Activated CD4-positive, CD25-positive, alpha-beta regulatory T cell (primary cell): ENCODE results near the gene GPR82.
"Not testable (repeated sequence)": the region's sequence is repeated elsewhere in the genome, so short reads cannot be mapped to it uniquely, and the experiment has no call there.

Experiments
- DNase-seq, 4 experiments: peaks; one replicate each; lab custom pipeline; 2025; lab: John Stamatoyannopoulos, UW

The GPR82 gene, protein sequence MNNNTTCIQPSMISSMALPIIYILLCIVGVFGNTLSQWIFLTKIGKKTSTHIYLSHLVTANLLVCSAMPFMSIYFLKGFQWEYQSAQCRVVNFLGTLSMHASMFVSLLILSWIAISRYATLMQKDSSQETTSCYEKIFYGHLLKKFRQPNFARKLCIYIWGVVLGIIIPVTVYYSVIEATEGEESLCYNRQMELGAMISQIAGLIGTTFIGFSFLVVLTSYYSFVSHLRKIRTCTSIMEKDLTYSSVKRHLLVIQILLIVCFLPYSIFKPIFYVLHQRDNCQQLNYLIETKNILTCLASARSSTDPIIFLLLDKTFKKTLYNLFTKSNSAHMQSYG

DNA sequence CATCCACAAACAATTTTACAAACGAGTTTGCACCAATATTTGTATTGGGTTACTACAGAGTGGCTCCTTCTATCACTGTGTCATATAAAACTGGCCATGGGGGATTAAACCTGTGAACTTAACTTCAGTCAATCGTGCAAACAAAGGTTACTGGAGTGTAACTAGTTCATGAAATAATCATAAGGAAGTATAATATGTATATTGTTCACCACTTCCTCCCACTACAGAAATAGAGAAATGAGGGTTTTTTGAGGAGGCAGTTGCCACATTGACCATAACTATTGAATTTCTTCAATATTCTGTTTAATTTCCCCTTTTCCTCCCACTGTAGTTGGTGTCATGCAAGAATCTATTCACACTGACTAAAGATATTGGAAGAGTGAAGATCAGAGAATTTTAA is at the start of gene GPR82:
Gene GPR82, plus strand, starts transcription at position 356 of the 400 bp plus-strand sequence. CDS start 2,846 bp downstream, outside the sequence.
- DNase-seq, result no peak

DNA sequence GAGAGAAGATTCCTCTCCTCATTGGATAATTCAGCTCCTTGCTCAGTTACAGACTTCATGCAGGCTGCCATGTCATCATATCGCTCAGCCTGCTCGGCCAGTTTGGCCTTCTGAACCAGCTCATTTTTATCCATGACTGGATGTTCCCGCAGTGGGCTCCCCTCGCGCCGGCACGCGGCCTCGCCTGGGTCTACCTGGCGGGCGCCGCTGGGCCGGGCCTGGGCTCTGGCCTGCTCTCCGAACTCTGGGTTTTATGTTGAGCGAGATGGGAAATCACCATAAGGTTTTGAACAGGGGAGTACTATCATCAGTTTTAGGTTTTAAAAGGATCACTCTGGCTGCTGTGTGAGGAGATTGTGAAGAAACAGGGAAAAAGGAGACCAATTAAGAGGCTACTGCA is 47.6 kb upstream of the GPR82 start:
- DNase-seq, result not testable (repeated sequence)

DNA sequence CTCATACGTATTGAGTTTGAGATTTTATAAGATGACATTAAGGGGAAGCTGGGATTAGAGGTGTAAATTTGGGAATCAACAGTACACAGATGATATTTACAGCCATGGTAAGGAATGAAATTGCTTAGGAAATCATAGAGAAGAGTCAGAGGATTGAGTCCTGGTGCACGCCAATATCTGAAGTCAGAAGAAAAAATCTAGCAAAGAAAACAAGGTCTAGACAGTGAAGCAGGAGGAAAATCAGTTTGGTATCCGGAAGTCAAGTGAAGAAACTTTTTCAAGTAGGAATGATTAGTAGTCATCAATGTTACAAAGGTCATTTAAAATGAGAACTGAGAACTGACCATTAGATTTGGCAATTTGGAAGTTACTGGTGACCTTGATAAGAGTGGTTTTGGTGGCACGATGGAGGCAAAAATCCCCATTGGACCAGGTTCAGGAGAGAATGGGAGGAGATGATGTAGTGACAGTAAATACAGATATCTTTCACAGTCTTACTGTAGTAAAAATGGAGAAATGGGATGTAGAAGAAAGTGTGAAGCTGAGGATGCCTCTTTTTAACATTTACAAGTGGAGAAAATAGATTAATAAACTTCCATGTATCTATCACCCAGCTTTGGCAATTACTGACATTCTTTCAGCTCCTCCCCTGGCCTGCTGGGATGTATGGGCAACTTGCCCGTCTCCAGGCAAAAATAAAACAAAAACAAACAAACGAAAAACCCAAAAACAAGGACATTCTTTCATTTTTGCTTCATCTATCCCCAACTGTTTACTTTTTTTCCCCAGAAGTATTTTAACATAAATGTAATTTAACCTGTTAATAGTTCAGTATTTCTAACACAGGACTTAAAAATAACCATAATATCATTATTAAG is 46.6 kb upstream of the GPR82 start:
- no peak for DNase-seq

DNA sequence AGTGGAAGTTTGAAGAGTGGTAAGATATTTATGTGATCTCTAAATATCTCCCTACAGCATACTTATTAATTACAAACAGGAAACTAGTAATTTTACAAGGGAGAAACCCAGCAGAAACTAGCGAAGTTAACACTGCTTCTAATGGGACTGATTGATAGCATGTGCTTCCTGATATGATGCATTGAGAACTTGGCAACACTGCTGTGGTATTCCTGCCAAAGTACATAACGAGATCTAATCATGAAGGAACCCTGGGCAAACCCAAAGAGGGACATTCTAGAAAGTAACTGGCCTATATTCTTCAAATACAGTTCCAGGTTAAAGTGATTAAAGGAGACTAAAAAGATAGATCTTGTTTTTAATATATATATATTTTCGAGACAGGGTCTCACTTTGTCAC is 39.8 kb upstream of the GPR82 start:
- DNase-seq, result no peak

DNA sequence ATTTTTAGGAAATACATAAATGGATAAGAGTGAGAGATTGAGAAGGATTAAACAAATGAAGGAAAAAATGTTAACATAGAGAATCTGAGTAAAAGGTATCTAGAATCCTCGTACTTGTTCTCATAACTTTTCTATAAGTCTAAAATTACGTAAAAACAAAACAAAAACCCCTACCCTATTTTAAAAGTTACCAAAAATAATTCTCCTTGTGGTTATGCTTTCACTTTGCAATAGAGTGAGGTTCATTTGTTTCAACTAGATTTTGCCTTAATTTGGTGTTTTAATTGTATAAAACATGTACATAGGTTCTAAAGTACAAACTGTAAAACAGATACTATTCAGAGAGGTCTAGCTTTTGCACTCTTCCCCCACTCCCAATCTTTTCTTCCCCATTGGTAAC is 39.0 kb upstream of the GPR82 start:
- DNase-seq, result no peak

DNA sequence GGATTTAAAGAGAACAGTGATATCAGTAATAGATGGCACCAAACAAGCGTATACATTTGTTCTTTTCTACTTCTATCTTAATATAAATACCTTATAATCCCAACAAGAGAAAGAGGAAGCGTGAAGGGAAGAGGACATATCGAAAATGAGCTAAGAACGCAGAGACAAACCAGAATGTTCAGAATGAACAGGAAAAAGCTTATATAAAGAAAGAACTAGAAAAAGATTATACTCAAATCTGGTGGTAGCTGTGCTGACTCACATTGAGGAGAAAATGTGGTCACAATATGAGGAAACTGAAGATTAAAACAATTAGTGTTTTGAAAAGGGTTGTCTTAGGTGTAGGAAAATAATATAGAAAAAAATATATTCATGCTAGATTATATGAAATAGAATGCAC is 37.2 kb upstream of the GPR82 start:
- no peak for DNase-seq

DNA sequence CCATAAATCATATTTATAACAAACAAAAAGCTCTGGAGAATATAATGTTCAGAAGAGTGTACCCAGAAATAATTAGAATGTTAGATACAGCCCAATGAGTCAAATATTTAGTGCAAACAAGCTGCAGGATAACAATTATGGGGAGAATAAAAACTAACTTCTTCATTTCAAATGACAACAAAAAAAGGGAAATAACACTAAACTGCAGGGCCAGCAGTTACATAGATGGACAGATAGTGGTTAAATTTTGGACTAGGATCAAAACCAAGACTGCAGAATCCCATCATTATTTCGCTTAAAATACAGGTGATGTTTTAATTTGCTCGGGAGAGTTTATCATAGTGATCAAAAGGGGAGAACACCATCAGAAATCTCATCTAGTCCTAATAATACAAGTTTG is 35.8 kb upstream of the GPR82 start:
- no peak for DNase-seq

DNA sequence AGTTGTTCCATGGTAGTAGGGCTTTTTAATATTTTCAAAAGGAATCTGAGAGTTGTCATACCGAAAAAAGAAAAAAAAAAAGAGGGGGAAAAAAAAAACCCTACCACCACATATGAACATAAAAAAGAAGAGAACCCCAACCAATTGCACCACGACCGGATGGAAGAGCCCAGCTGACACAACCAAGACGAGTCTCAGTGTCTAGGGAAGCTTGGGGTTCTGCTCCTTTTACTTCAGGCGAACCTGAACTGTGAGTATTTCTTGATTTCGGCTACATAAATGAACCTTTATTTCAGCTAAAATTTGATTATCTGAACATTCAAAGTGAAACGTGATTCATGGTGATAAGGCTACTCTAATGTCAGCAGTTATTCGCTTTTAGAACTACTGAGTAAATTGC is 35.1 kb upstream of the GPR82 start, which contains the start of gene GPR34:
Gene GPR34, plus strand, starts transcription at position 139 of the 400 bp plus-strand sequence. CDS start 6,661 bp downstream, outside the sequence.
- no peak for DNase-seq

DNA sequence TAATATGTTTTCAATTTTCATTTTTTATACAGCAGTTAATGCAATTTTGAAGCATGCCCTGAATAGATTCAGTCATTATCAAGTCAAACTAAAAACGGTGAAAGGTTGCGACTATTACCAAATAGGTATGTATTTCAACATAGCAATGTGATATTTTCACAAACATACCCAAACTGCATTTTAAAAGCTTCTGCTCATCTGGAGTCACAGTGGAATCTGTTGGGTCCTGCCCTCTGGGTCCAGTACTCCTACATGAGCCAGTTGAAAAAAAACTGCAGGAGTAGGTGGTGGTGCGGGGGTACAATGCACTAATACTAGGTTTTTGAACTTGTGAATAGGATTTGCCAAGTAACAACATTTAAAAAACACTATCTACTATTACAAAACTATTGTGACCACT is 34.3 kb upstream of the GPR82 start:
- DNase-seq, result no peak

DNA sequence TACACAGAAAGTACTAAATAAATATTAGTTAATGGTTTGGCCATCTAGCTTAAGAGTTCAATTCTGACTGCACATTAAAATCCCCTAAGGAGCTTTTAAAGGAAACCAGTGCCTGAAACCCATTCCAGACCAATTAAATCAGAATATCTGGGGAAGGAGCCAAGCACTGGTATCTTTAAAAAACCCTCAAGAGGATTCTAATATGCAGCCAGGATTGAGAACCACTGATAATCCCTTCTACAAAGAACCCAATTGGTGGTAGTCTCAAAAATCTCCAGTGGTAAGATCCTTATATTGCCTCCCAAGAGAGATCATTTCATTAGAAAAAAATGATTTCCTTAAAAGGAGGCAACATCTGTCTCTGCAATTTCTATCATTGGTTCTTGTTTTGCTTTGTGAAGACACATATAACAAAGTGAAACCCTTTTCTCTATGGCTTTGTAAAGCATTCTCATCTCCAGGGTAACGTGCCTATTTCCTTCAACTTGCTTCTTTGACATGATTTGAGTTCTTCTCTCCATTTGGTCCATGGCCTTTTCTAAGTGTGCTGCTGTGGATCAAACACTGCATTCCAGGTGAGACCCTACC is 31.7 kb upstream of the GPR82 start:
- DNase-seq, result no peak

DNA sequence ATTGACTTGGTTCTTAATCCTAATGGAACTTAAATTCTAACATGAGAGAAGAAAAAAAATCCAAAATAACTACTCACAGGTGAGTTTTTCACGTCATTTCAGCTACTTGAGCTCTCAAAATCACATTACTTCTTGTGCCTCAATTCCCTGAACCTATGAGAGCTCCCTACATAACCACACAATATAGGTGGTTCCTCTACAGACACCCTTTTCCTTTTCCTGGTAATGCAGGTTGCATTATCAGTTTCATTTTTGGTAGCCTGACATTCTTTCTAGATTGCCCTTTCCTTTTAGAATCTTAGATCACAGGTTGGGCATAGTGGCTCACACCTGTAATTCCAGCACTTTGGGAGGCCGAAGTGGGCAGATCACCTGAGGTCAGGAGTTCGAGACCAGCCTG is 31.0 kb upstream of the GPR82 start:
- no peak for DNase-seq

DNA sequence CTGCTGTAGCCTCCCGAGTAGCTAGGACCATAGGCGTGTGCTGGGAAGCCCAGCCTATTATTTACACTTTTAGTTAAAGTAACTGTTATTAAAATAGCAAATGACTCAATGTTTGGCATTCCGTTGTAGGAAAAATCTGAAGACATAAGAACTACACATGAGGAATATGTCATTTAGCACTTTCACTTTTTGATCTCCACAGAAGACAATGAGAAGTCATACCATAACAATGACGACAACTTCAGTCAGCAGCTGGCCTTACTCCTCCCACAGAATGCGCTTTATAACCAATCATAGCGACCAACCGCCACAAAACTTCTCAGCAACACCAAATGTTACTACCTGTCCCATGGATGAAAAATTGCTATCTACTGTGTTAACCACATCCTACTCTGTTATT is 28.6 kb upstream of the GPR82 start:
- DNase-seq, result no peak

DNA sequence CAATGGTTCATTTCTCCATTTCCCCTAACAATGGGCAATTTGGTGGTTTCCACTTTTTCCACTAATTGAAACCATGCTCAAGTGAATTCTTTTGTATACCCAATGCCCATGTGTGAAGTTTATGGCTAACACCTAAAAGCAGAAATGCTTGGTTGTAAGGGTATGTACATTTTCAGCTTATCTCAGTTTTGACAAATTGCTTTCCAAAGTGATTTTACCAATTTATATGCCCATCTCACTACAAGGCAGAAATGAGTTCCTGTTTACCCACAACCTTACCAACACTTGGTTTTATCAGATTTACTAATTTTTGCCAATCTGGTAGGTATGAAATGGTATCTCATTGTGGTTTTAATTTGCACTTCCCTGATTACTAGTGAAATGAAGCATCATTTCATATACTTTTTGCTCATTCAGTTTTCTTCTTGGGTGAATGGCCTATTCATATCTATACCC is 20.4 kb upstream of the GPR82 start:
- no peak for DNase-seq

DNA sequence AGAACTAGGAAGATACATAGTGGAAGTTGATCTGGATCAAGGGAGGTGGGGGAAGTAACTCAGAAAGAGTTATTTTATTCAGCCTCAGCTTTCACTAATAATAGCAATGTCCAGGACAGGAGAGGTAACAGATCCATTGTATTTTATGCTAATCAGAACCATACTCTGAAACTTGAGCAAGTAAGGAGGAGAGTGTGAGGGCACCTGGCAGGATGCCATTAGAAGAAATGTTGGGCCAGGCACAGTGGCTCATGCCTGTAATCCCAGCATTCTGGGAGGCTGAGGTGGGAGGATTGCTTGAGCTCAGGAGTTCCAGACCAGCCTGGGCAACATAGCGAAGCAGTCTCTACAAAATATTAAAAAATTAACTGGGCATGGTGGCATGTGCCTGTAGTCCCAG is 18.9 kb upstream of the GPR82 start:
- no peak for DNase-seq

DNA sequence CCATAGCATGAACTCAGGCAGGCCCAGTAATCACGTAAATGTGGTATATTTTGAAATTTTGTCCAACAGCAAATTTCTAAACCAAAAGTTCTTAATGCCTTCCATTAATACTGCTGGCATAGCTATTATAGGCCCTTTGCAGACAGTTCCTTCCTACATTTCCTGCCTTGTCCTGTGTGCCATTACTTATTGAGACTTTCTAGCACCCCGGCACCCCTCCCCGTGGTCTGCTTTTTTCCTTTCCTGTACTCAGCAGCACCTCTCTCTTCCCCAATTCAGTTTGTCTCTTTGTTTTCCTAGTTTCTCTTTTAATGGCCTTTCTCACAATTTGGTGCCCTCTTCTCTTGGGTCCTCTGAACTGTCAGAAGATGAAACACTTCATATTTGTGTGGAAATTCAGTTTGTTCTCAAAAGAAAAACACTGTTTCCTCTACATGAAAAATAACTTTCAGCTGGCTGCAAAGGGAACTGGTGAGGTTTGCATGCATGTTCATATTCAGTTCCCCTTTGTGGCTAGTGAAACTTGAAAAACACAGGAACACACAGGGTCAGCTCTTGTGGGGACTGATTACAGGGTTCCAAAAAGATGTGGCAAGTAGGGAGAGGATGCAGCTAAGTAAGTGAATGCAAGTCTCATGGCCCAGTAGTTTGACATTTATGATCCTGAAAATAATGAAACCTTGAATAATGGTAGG is 18.2 kb upstream of the GPR82 start:
- DNase-seq, result no peak

DNA sequence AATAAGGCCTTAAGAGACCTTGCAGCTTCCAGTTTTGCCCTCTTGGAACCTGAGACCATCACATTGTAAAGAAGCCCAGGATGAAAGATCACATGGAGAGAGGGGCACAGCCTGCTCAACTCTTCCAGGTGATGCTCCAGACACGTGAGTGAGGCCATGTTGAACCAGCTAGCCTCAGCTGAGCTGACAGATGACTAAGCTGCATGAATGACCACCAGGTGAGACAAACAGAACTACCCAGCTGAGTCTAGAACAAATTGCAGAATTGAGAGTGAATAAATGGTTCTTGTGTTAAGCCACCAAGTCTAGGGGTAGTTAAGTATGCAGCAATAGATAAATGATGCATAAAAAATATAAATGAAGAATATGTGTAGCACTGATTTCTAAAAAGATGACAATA is 16.8 kb upstream of the GPR82 start:
- no peak for DNase-seq

DNA sequence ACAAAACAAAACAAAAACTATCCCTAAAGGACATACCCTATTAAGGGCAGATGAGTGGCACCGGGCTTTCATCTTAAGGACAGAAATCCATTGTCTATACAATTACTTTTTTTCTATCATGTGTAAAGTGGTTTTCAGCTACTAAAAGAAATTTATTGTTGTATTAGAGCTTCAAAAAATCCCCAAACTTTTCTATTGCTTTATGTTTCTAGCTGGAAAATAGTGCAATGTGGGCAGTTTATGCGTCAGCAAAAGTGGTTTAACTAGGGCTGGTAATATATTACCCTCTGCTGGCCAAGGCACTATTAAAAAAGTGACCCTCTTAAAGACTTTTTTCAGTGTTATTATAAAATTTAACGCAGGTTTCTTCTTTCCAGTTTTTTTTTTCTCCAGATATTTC is 15.5 kb upstream of the GPR82 start:
- DNase-seq, result no peak

DNA sequence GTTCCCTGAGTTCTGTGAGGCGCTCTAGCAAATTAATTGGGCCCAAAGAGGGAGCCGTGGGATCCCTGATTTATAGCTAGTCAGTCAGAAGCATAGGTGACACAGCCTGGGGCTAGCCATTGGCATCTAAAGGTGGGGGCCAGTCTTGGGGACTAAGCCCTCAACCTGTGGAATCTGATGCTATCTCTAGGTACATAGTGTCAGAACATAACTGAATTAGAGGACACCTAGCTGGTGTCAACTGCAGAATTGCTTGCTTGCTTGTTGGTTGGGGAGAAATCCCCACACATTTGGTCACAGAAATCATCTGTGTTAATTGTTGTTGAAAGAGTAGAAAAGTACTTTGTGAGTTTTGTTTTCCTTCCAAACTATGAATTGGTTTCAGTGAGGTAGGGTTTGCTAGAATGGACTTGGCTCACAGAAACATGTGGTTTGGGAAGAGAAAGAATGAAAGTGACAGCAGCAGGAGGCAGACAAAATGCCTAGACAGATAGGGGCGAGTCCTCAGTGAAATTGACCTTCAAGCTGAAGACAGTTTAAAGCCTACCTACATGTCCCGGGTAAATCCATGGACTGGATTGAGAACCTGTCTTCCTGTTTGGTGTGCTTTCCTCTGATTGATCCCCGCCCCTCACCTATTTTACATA is 12.8 kb upstream of the GPR82 start:
- DNase-seq, result no peak

DNA sequence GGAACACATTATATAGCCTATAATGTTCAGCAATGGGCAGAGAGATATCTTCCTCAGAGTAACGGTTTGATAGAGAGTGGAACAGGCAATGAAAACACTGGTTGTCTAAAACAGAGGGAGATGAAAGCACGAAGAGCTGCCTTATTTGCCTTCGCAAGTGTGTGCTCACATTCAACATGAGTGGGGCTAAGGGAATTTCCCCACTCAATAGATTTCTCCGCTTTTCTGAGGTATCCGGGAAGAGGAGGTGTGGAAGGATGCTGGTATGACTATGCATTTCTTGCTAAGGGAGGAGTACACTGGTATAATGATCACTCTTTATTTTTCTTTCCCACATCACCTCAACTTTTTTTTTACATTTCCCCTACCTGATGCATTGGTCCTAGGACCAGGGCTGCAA is 7.8 kb upstream of the GPR82 start:
- no peak for DNase-seq

DNA sequence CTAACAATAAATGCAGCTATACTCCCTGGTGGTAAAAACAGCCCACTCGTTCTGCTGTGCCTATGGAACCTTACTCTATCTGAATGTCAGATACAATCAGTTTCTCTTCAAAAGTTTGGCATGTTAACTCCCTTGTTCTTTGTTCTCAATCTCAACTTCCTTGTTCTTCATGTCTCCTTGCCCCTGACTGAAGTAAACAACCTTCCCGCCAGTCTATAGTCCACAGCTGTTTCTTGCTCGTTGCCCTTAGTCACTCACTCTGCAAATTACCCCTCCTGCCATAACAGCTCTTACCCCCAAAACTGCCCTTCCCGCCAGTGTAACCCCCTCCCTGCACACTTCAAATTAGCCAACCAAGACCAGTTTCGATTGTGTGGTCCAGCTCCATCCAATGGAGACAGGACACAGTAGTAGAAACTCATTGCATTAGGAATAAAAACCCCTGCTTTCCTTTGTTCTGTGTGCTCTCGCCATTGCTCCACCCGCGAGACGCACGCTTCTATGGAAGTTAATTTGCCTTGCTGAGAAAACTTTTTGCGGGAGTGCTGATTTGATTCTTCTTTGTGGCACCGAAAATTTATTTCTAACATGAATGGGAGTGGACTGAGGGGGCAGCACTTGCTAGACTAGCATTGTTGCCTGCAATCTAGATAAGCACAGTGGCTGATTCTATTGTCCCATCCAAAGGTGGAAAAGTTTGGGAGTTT is 7.1 kb upstream of the GPR82 start:
- DNase-seq, result no peak
